HG02571 (cell line): ENCODE data around the gene TIAM1.

Experiments used
- ATAC-seq: cut with Tn5 transposase; IDR thresholded peaks from one replicate; pipeline ENCODE4 v1.9.1; 2021; ENCODE audit warnings: mild to moderate bottlenecking, moderate library complexity; ENCODE audit not compliant: unreplicated experiment

Gene TIAM1

GRCh38 chr21:31092832-31093625, 251.0 kb downstream of the TIAM1 start:
- ATAC-seq, result no peak

- ATAC-seq, result no peak
Measured at GRCh38 chr21:31090376-31090775, 253.7 kb downstream of the TIAM1 start.

- ATAC-seq, result no peak
Measured at GRCh38 chr21:31088474-31088751, 255.6 kb downstream of the TIAM1 start.

- no peak for ATAC-seq
Measured at GRCh38 chr21:31087639-31088473, 256.2 kb downstream of the TIAM1 start.

- no peak for ATAC-seq
Measured at GRCh38 chr21:31084689-31085088, 259.4 kb downstream of the TIAM1 start.

- ATAC-seq, result no peak
Measured at GRCh38 chr21:31078796-31079195, 265.3 kb downstream of the TIAM1 start.

- no peak for ATAC-seq
Measured at GRCh38 chr21:31078216-31078615, 265.8 kb downstream of the TIAM1 start.

GRCh38 chr21:31075848-31076247, 268.2 kb downstream of the TIAM1 start:
- ATAC-seq, result no peak

GRCh38 chr21:31072533-31072932, 271.5 kb downstream of the TIAM1 start:
- no peak for ATAC-seq
